H1 (cell line): ENCODE measurements around the gene SRPRA. TPM values are rescaled to one million over a fixed set of nuclear protein-coding genes. Genes with fewer than 3 reads are reported as not detected.

Experiments
- CTCF ChIA-PET: fragments of 300-600 bp; sonication (Branson Sonifier 250); formaldehyde crosslinking; loops from one replicate; lab custom pipeline; 2021; ENCODE audit not compliant: partially characterized antibody; lab: Charles Lee
- POLR2A ChIA-PET: fragments of 300-600 bp; sonication (Branson Sonifier 250); formaldehyde crosslinking; loops from one replicate; lab custom pipeline; 2021; ENCODE audit warnings: inconsistent platforms; ENCODE audit not compliant: partially characterized antibody; lab: Charles Lee
- DNase-seq, 2 experiments: peaks; one replicate each; pipeline versions ENCODE4 v3.0.0 to v3.0.0-alpha.2; 2010 to 2022; ENCODE audit warnings: low spot score in 2 of 2, low read depth in 1 of 2, mixed read lengths in 1 of 2
- FAIRE-seq: peaks from 2 replicates; lab custom pipeline; 2011; peaks lifted over from hg19 to GRCh38; lab: Jason Lieb, UNC
- H2AFZ ChIP-seq: 2 replicates; pipeline ENCODE4 v1.8.1; 2012; ENCODE audit warnings: low read length, inconsistent platforms
- H2AK5ac ChIP-seq: 2 replicates; pipeline ENCODE4 v1.6.1; 2013; ENCODE audit warnings: low read depth, low read length
- H2BK120ac ChIP-seq: replicated peaks from 2 replicates; pipeline ENCODE3; 2013; ENCODE audit warnings: low read depth, low read length, inconsistent platforms
- H2BK12ac ChIP-seq: 2 replicates; pipeline ENCODE4 v1.6.1; 2013; ENCODE audit warnings: low read depth, low read length
- H2BK15ac ChIP-seq: 2 replicates; pipeline ENCODE4 v1.6.1; 2013; ENCODE audit warnings: low read length
- H2BK20ac ChIP-seq: 2 replicates; pipeline ENCODE4 v1.6.1; 2013; ENCODE audit warnings: low read length
- H2BK5ac ChIP-seq: 2 replicates; pipeline ENCODE4 v1.6.1; 2013; ENCODE audit warnings: low read depth, low read length
- H3K14ac ChIP-seq: 2 replicates; pipeline ENCODE4 v1.6.1; 2013; ENCODE audit warnings: inconsistent platforms; ENCODE audit not compliant: insufficient read length
- H3K18ac ChIP-seq: 2 replicates; pipeline ENCODE4 v1.6.1; 2013; ENCODE audit warnings: low read length; ENCODE audit errors: extremely low read depth
- H3K23ac ChIP-seq: 2 replicates; pipeline ENCODE4 v1.6.1; 2013; ENCODE audit warnings: inconsistent platforms; ENCODE audit not compliant: insufficient read length
- H3K23me2 ChIP-seq: 2 replicates; pipeline ENCODE4 v1.6.1; 2013; ENCODE audit warnings: low read depth, low read length
- H3K27ac ChIP-seq: 2 replicates; pipeline ENCODE4 v1.6.1; 2011; ENCODE audit warnings: low read depth, low read length, inconsistent platforms
- H3K27me3 ChIP-seq, 4 experiments: replicated peaks in 1 of 4; 1 replicate in 1 of 4; 2 replicates in 3 of 4; pipeline versions ENCODE4 v1.6.1 to v1.8.1; 2011 to 2013; ENCODE audit warnings: low read length in 3 of 4, mild to moderate bottlenecking in 3 of 4, inconsistent platforms in 2 of 4, mixed read lengths in 2 of 4, moderate library complexity in 1 of 4; ENCODE audit not compliant: control insufficient read depth in 3 of 4, insufficient read depth in 3 of 4; ENCODE audit errors: extremely low read depth in 1 of 4
- H3K36me3 ChIP-seq, 4 experiments: 2 replicates each; pipeline versions ENCODE4 v1.6.1 to v1.8.1; 2011 to 2013; ENCODE audit warnings: mild to moderate bottlenecking in 4 of 4, low read length in 3 of 4, moderate library complexity in 2 of 4, control low read depth in 1 of 4, inconsistent platforms in 1 of 4; ENCODE audit not compliant: insufficient read depth in 4 of 4, control insufficient read depth in 2 of 4
- H3K4ac ChIP-seq: replicated peaks from 2 replicates; pipeline ENCODE3; 2013; ENCODE audit warnings: low read length, low read depth, mixed read lengths, inconsistent platforms; ENCODE audit not compliant: insufficient read length
- H3K4me1 ChIP-seq, 4 experiments: replicated peaks in 1 of 4; 1 replicate in 1 of 4; 2 replicates in 3 of 4; pipeline versions ENCODE4 v1.6.1 to v1.8.1; 2011 to 2013; ENCODE audit warnings: low read length in 3 of 4, inconsistent platforms in 2 of 4, mixed read lengths in 1 of 4; ENCODE audit not compliant: insufficient read depth in 4 of 4, control insufficient read depth in 3 of 4
- H3K4me2 ChIP-seq, 2 experiments: 2 replicates each; pipeline versions ENCODE4 v1.6.1 to v1.8.1; 2011 to 2013; ENCODE audit warnings: low read depth in 2 of 2, low read length in 2 of 2, control low read depth in 1 of 2, inconsistent platforms in 1 of 2, mild to moderate bottlenecking in 1 of 2; ENCODE audit not compliant: insufficient read depth in 1 of 2
- H3K4me3 ChIP-seq, 4 experiments: fragments of 200-600, 300-600 bp in 1 of 4; sonication (generic), shearing (Covaris generic), sonication (Bioruptor Twin) in 1 of 4; 2 replicates each; pipeline versions ENCODE4 v1.5.1 to v1.8.1; 2011 to 2016; ENCODE audit warnings: low read length in 4 of 4, low read depth in 3 of 4, control low read depth in 2 of 4, inconsistent platforms in 2 of 4, mild to moderate bottlenecking in 2 of 4, mixed read lengths in 1 of 4, moderate library complexity in 1 of 4; ENCODE audit not compliant: insufficient read depth in 2 of 4; ENCODE audit errors: extremely low read depth in 1 of 4
- H3K56ac ChIP-seq: replicated peaks from 2 replicates; pipeline ENCODE3; 2013; ENCODE audit warnings: low read depth, mild to moderate bottlenecking, mixed read lengths, low read length, inconsistent platforms; ENCODE audit not compliant: insufficient read length
- H3K79me1 ChIP-seq: 2 replicates; pipeline ENCODE4 v1.6.1; 2013; ENCODE audit warnings: low read depth, low read length, control low read depth
- H3K79me2 ChIP-seq, 2 experiments: 2 replicates each; pipeline versions ENCODE4 v1.6.1 to v1.8.1; 2012 to 2013; ENCODE audit warnings: low read length in 2 of 2, mild to moderate bottlenecking in 2 of 2, inconsistent platforms in 1 of 2; ENCODE audit not compliant: insufficient read depth in 2 of 2, control insufficient read depth in 1 of 2
- H3K9ac ChIP-seq, 4 experiments: replicated peaks in 1 of 4; 1 replicate in 1 of 4; 2 replicates in 3 of 4; pipeline versions ENCODE4 v1.6.1 to v1.8.1; 2011 to 2013; ENCODE audit warnings: low read depth in 3 of 4, low read length in 3 of 4, control low read depth in 2 of 4, mild to moderate bottlenecking in 2 of 4, moderate library complexity in 2 of 4, inconsistent platforms in 1 of 4; ENCODE audit errors: extremely low read depth in 1 of 4
- H3K9me3 ChIP-seq, 2 experiments: 2 replicates each; pipeline versions ENCODE4 v1.6.1 to v1.8.1; 2012 to 2013; ENCODE audit warnings: mild to moderate bottlenecking in 2 of 2, moderate library complexity in 2 of 2, control low read depth in 1 of 2, inconsistent platforms in 1 of 2, low read depth in 1 of 2, low read length in 1 of 2, mixed read lengths in 1 of 2; ENCODE audit not compliant: insufficient read depth in 2 of 2
- H4K20me1 ChIP-seq, 2 experiments: replicated peaks in 1 of 2; 2 replicates each; pipeline versions ENCODE3 to v1.8.1; 2011 to 2013; ENCODE audit warnings: inconsistent platforms in 2 of 2, low read length in 2 of 2, mild to moderate bottlenecking in 1 of 2; ENCODE audit not compliant: insufficient read depth in 2 of 2, control insufficient read depth in 1 of 2
- H4K5ac ChIP-seq: 2 replicates; pipeline ENCODE4 v1.6.1; 2013; ENCODE audit warnings: low read length, low read depth, mixed read lengths, inconsistent platforms; ENCODE audit not compliant: insufficient read length
- H4K8ac ChIP-seq: 2 replicates; pipeline ENCODE4 v1.8.0; 2013; ENCODE audit warnings: mild to moderate bottlenecking, moderate library complexity, low read length, inconsistent platforms; ENCODE audit not compliant: insufficient read depth; ENCODE audit errors: extremely low read depth
- H4K91ac ChIP-seq: replicated peaks from 2 replicates; pipeline ENCODE3; 2013; ENCODE audit warnings: low read length, mixed read lengths, inconsistent platforms; ENCODE audit not compliant: insufficient read length
- ASH2L ChIP-seq: fragments of 200-600, 300-600 bp; sonication (generic); IDR thresholded peaks from one replicate; pipeline ENCODE4 v1.7.1; 2017; ENCODE audit warnings: low read length
- KDM5A ChIP-seq: fragments of 200-600 bp; IDR thresholded peaks from 2 replicates; pipeline ENCODE4 v1.7.1; 2012; ENCODE audit warnings: mild to moderate bottlenecking, low read length, inconsistent platforms, mixed read lengths
- SP2 ChIP-seq: IDR thresholded peaks from 2 replicates; pipeline ENCODE4 v1.6.1; 2012; ENCODE audit warnings: mild to moderate bottlenecking, low read length, inconsistent platforms
- WGBS, 2 experiments: shearing (Covaris generic) in 1 of 2; methylation state at CpG; one replicate each; pipeline versions ENCODE4 v1.1.6 to v1.1.7; 2013 to 2015; ENCODE audit warnings: low lambda C conversion rate in 2 of 2, mixed read lengths in 2 of 2, inconsistent platforms in 1 of 2, low coverage in 1 of 2, missing lambda C conversion rate in 1 of 2; ENCODE audit not compliant: insufficient replicate concordance in 2 of 2, insufficient coverage in 1 of 2, insufficient read length in 1 of 2; ENCODE audit errors: extremely low coverage in 1 of 2, missing lambda C conversion rate in 1 of 2; 5-methylcytosine and 5-hydroxymethylcytosine counted together
- polyA plus RNA-seq, 7 experiments: library from polyadenylated mRNA; depleted of rRNA in 3 of 7; stranded (reverse) in 5 of 7; unstranded in 2 of 7; fragments of >200 nt in 5 of 7; fragments of 200-250 nt in 2 of 7; gene quantifications; 1 replicate in 5 of 7; 2 replicates in 1 of 7; 4 replicates in 1 of 7; pipeline versions ENCODE4 v1.2.1 to v1.2.3, GENCODE V29; 2011 to 2013; ENCODE audit warnings: missing spikeins in 2 of 7, mixed read lengths in 2 of 7
- total RNA-seq: library from RNA; stranded (reverse); fragmentation: NEBNext Ultra II Directional; extraction: Animal tissue kit (Norgen Biotek cat#: 25700); gene quantifications from 2 replicates; pipeline ENCODE4 v1.2.1, GENCODE V29; 2021

SRPRA gene
- total and polyA plus RNA-seq, 2 of the 8 experiments (the other 6 are each of a cell fraction or from before 2014, with no cell fraction given), result 57.6 to 62.0 TPM

GRCh38 chr11:126277322-126277721 is 8.6 kb upstream of the SRPRA start:
- Histone ChIP-seq H2BK12ac (no peak overlapping the region), H3K14ac (no peak overlapping the region), H2BK15ac (no peak overlapping the region), H3K79me2 (no peaks in the 10 kb centered on the region), H3K23me2 (peaks cover 1% of the 10 kb centered on the region; the same call in 1 of the 2 replicates), H3K9ac (no peak overlapping the region), H3K23ac (no peak overlapping the region), H4K91ac (no peak overlapping the region), H2BK120ac (no peak overlapping the region), H3K79me1 (peaks cover 4% of the 10 kb centered on the region), H4K5ac (no peak overlapping the region), H2BK20ac (no peak overlapping the region), H3K27me3 (peaks cover 0 to 5% (median 0%) of the 10 kb centered on the region in 4 experiments; a peak in 3 of 7 replicates), H3K27ac (no peak overlapping the region), H3K36me3 (peaks cover 17 to 50% (median 30%) of the 10 kb centered on the region in 4 experiments; a peak in 7 of 8 replicates), H4K20me1 (peaks cover 2 to 11% of the 10 kb centered on the region in 2 experiments), H3K4me2 (no peak overlapping the region), H3K4ac (no peak overlapping the region), H3K9me3 (no peaks in the 10 kb centered on the region; a peak in 1 of 4 replicates), H4K8ac (no peak overlapping the region; the same call in 1 of the 2 replicates), H2AK5ac (no peak overlapping the region), H3K56ac (no peak overlapping the region), H3K4me3 (no peak overlapping the region), H3K18ac (no peak overlapping the region), H2AFZ (no peak overlapping the region), H3K4me1 (peaks cover 0 to 6% (median 2%) of the 10 kb centered on the region in 4 experiments; a peak in 4 of 7 replicates), H2BK5ac (0 out of 2 replicates have a peak overlapping the region, but pooled peaks have one; percentile 5)
- ChIA-PET POLR2A (interaction anchor here (1.6 kb wide), 1 partner anchor 9 kb away, joined by 3 read pairs; no protein-coding TSS in a partner anchor), CTCF (interaction anchor here (1.5 kb wide), 1 partner anchor 9 kb away, joined by 3 read pairs; no protein-coding TSS in a partner anchor)
- FAIRE-seq, result no peak
- TF ChIP-seq ASH2L (no peak), KDM5A (no peak), SP2 (no peak)
- DNase-seq, result no peak
- WGBS, 2 experiments, result 94% methylated on average over 11 of the region's 11 CpGs; no CpG with 5 or more reads in 1 of the 2 experiments
